Measurements from ENCODE around the gene ELL.

DNA sequence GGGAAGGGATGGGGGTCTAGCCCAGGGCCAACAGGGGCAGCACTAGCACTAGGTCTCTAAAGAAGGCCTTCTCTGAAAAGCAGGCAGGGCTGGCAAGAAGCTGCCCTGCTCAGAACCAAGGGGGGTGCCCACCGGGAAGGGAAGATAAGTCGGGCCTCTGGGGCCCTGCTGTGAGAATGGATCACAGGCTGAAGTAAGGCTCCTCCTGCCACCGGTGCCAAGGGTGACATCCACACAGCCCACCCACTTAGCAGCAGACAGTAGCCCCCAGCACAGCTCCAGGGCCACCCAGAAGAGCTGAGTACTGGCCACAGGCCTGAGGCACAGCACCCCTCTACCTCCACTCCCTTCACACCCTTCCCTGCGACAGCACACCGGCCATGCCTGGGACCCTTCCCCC is 5.9 kb downstream of the ELL start:
- TF ChIP-seq, protein P1, sequence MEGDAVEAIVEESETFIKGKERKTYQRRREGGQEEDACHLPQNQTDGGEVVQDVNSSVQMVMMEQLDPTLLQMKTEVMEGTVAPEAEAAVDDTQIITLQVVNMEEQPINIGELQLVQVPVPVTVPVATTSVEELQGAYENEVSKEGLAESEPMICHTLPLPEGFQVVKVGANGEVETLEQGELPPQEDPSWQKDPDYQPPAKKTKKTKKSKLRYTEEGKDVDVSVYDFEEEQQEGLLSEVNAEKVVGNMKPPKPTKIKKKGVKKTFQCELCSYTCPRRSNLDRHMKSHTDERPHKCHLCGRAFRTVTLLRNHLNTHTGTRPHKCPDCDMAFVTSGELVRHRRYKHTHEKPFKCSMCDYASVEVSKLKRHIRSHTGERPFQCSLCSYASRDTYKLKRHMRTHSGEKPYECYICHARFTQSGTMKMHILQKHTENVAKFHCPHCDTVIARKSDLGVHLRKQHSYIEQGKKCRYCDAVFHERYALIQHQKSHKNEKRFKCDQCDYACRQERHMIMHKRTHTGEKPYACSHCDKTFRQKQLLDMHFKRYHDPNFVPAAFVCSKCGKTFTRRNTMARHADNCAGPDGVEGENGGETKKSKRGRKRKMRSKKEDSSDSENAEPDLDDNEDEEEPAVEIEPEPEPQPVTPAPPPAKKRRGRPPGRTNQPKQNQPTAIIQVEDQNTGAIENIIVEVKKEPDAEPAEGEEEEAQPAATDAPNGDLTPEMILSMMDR (IDR thresholded peaks at IDR 0.05), result no peak
- no peak for TF ChIP-seq POLR2A (IDR thresholded peaks at IDR 0.05)

Measured in ovary (tissue), 3 donors.